Gastrocnemius medialis (tissue), 4 donors: ENCODE data around the gene IGSF8. TPM values are rescaled to one million over a fixed set of nuclear protein-coding genes. Genes with fewer than 3 reads are reported as not detected.

Experiments
- ATAC-seq, 2 donors: fragments of 150-250 bp; one replicate each; pipeline ENCODE4 v1.9.1; 2016
- DNase-seq, 2 donors: peaks; one replicate each; pipeline ENCODE4 v3.0.0-alpha.2; 2019
- H3K27ac ChIP-seq, 4 donors: fragments of 200-600 bp; sonication (generic); 1 replicate in 1 of 4; 2 replicates in 3 of 4; pipeline ENCODE4 v1.5.1; 2016 to 2018; ENCODE audit warnings: mild to moderate bottlenecking in 2 of 4, moderate library complexity in 1 of 4
- H3K27me3 ChIP-seq, 3 donors: fragments of 200-600 bp; sonication (generic) in 2 of 3; 1 replicate in 1 of 3; 2 replicates in 2 of 3; pipeline versions ENCODE4 v1.5.1 to v1.6.0; 2016 to 2019; ENCODE audit warnings: mild to moderate bottlenecking in 1 of 3, moderate library complexity in 1 of 3
- H3K36me3 ChIP-seq, 2 donors: fragments of 200-600 bp; sonication (generic) in 1 of 2; one replicate each; pipeline ENCODE4 v1.5.1; 2017 to 2018
- H3K4me1 ChIP-seq, 2 donors: fragments of 200-600 bp; sonication (generic) in 1 of 2; one replicate each; pipeline ENCODE4 v1.5.1; 2016 to 2017; ENCODE audit warnings: mild to moderate bottlenecking in 2 of 2
- H3K4me3 ChIP-seq, 4 donors: fragments of 200-600 bp; sonication (generic) in 3 of 4; 1 replicate in 1 of 4; 2 replicates in 3 of 4; pipeline ENCODE4 v1.5.1; 2016 to 2019; ENCODE audit warnings: mild to moderate bottlenecking in 2 of 4
- H3K9me3 ChIP-seq, 3 donors: fragments of 200-600 bp; sonication (generic) in 2 of 3; 1 replicate in 1 of 3; 2 replicates in 2 of 3; pipeline ENCODE4 v1.5.1; 2016 to 2019
- POLR2A ChIP-seq, 2 donors: fragments of 450-650 bp; IDR thresholded peaks; one replicate each; pipeline ENCODE4 v1.6.1; 2017; ENCODE audit warnings: antibody characterized with exemption in 2 of 2, mild to moderate bottlenecking in 2 of 2, moderate library complexity in 2 of 2
- in situ Hi-C, 4 donors: fragments of 200-750 bp; cut with MboI; loops; one replicate each; pipeline versions ENCODE4 v1.15.0 to v1.8.0; 2017; ENCODE audit warnings: low sequenced_read_pairs in 4 of 4
- intact Hi-C: fragments of 100-400 bp; cut with DNase I; formaldehyde crosslinking; loops from one replicate; pipeline ENCODE4 v1.15.1; 2023; ENCODE audit warnings: low total_unique reads
- total RNA-seq, 4 donors: library from RNA; depleted of rRNA; stranded (reverse); fragments of >200 nt; gene quantifications; one replicate each; pipeline versions ENCODE4 v1.1.0 to v1.2.3, GENCODE V29; 2016
- TF ChIP-seq, protein P1 (sequence below), 5 experiments: fragments of 450-650 bp in 3 of 5; fragments of 200-600 bp in 2 of 5; sonication (generic) in 2 of 5; IDR thresholded peaks in 4 of 5; conservative IDR thresholded peaks in 1 of 5; 1 replicate in 4 of 5; 2 replicates in 1 of 5; pipeline ENCODE4 v1.5.1; 2016 to 2019; ENCODE audit warnings: antibody characterized with exemption in 5 of 5, mild to moderate bottlenecking in 3 of 5, moderate library complexity in 3 of 5

Gene IGSF8
- 10 to 100 TPM in 1 of 4 donors, 1 to 10 TPM in 3; 3.4 to 12.8 (median 8.7) TPM for total RNA-seq

- Histone ChIP-seq H3K4me1 (peaks cover 44 to 47% of the 10 kb centered on the region in 2 donors), H3K27me3 (no peaks in the 10 kb centered on the region), H3K36me3 (no peaks in the 10 kb centered on the region), H3K27ac (peak within 1 kb of the TSS; percentile 88 to 96 (median 94)), H3K9me3 (no peaks in the 10 kb centered on the region), H3K4me3 (peak within 1 kb of the TSS; percentile 75 to 99 (median 87))
- in situ Hi-C loops (loop anchor here in 2 of 4 donors (10.0 to 25.0 kb wide), 3 partner anchors 157 to 264 kb away; partner anchors contain the start of genes NHLH1 (in 2 of the 2) and PEX19 (in 1 of the 2)), intact Hi-C loops (loop anchor here (5.0 kb wide), 1 partner anchor 244 kb away; the partner anchor contains the start of genes COPA and NCSTN)
- peak; percentile 42 to 43 for ATAC-seq
- DNase-seq = peak; percentile 82 to 88
- TF ChIP-seq, protein P1, sequence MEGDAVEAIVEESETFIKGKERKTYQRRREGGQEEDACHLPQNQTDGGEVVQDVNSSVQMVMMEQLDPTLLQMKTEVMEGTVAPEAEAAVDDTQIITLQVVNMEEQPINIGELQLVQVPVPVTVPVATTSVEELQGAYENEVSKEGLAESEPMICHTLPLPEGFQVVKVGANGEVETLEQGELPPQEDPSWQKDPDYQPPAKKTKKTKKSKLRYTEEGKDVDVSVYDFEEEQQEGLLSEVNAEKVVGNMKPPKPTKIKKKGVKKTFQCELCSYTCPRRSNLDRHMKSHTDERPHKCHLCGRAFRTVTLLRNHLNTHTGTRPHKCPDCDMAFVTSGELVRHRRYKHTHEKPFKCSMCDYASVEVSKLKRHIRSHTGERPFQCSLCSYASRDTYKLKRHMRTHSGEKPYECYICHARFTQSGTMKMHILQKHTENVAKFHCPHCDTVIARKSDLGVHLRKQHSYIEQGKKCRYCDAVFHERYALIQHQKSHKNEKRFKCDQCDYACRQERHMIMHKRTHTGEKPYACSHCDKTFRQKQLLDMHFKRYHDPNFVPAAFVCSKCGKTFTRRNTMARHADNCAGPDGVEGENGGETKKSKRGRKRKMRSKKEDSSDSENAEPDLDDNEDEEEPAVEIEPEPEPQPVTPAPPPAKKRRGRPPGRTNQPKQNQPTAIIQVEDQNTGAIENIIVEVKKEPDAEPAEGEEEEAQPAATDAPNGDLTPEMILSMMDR (IDR thresholded peaks at IDR 0.05 in 4 of 5, conservative IDR thresholded peaks at IDR 0.05 in 1 of 5) = no peak
- peak; percentile 44 to 63 for TF ChIP-seq POLR2A (IDR thresholded peaks at IDR 0.05)
Measured at GRCh38 chr1:160097911-160098851, at the start of gene IGSF8. IGSF8 (minus strand) TSS chr1:160098619; CDS start chr1:160098472, 147 bp downstream.

DNA sequence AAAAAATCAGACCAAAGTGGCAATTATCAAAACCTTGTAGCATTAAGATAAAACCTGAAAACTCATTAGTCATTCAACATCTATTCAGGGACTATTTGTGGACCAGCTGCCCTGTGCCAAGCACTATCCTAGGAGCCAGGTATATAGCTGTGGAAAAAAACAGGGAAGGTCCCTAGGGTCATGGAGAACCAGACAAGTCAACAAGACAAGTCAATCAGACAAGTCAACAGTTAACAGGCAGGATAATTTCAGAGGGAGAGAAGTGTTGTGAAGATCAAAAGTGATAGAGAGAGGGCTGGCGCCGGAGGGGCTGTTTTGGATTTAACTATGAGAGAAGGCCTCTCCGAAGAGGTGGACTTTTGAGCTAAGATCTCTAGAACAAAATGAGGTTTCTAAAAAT is 49.7 kb upstream of the IGSF8 start:
- ATAC-seq = peak; percentile 51 to 60
- in situ Hi-C loops = no loop called here
- Histone ChIP-seq H3K27me3 (no peaks in the 10 kb centered on the region), H3K4me1 (peaks cover 0 to 8% of the 10 kb centered on the region in 2 donors), H3K27ac (peak overlapping the region; percentile 81 to 100 (median 87)), H3K4me3 (no peak overlapping the region), H3K36me3 (no peaks in the 10 kb centered on the region), H3K9me3 (no peaks in the 10 kb centered on the region)
- TF ChIP-seq POLR2A (IDR thresholded peaks at IDR 0.05) = no peak
- TF ChIP-seq, protein P1 (IDR thresholded peaks at IDR 0.05 in 4 of 5, conservative IDR thresholded peaks at IDR 0.05 in 1 of 5) = no peak
- DNase-seq = peak in 1 of 2 donors; percentile 60
- intact Hi-C loops = no loop called here

GRCh38 chr1:160146107-160146506 is 47.7 kb upstream of the IGSF8 start:
- Histone ChIP-seq H3K9me3 (no peaks in the 10 kb centered on the region), H3K4me3 (no peak overlapping the region), H3K36me3 (peaks cover 0 to 11% of the 10 kb centered on the region in 2 donors), H3K4me1 (peaks cover 0 to 8% of the 10 kb centered on the region in 2 donors), H3K27ac (peak overlapping the region; percentile 81 to 100 (median 87)), H3K27me3 (no peaks in the 10 kb centered on the region)
- DNase-seq (peak in 1 of 2 donors; percentile 45), ATAC-seq (peak; percentile 5)
- intact Hi-C loops = loop anchor here (2.0 kb wide), 1 partner anchor 45 kb away; no protein-coding TSS in a partner anchor
- TF ChIP-seq POLR2A (IDR thresholded peaks at IDR 0.05) = no peak
- in situ Hi-C loops = no loop called here

GRCh38 chr1:160144921-160145320 is 46.5 kb upstream of the IGSF8 start:
- Histone ChIP-seq H3K27me3 (no peaks in the 10 kb centered on the region), H3K27ac (peak overlapping the region; percentile 81 to 100 (median 87)), H3K4me1 (peaks cover under 1 to 8% of the 10 kb centered on the region in 2 donors), H3K4me3 (no peak overlapping the region), H3K36me3 (peaks cover 0 to 21% of the 10 kb centered on the region in 2 donors), H3K9me3 (no peaks in the 10 kb centered on the region)
- intact Hi-C loops (no loop called here), in situ Hi-C loops (no loop called here)
- peak in 1 of 2 donors; percentile 61 for DNase-seq
- TF ChIP-seq POLR2A (IDR thresholded peaks at IDR 0.05) = no peak
- TF ChIP-seq, protein P1 (IDR thresholded peaks at IDR 0.05 in 4 of 5, conservative IDR thresholded peaks at IDR 0.05 in 1 of 5) = no peak
- ATAC-seq = peak in 1 of 2 donors; percentile 16

- no peak for TF ChIP-seq POLR2A (IDR thresholded peaks at IDR 0.05)
- TF ChIP-seq, protein P1 (IDR thresholded peaks at IDR 0.05 in 4 of 5, conservative IDR thresholded peaks at IDR 0.05 in 1 of 5) = no peak
- Histone ChIP-seq H3K4me1 (peaks cover 6 to 8% of the 10 kb centered on the region in 2 donors), H3K9me3 (no peaks in the 10 kb centered on the region), H3K4me3 (no peak overlapping the region), H3K27ac (peak overlapping the region; percentile 92 to 100 (median 98)), H3K27me3 (no peaks in the 10 kb centered on the region), H3K36me3 (peaks cover 4 to 33% of the 10 kb centered on the region in 2 donors)
- DNase-seq (no peak), ATAC-seq (no peak)
- intact Hi-C loops = no loop called here
- in situ Hi-C loops = no loop called here
Measured at GRCh38 chr1:160143695-160144094, 45.3 kb upstream of the IGSF8 start.
